HCT116 (cell line): ENCODE measurements around the gene ACAT2. TPM values are rescaled to one million over a fixed set of nuclear protein-coding genes. Genes with fewer than 3 reads are reported as not detected.

Experiments used
- ATAC-seq: fragments of 200-7000 bp; cut with Tn5 transposase; 2 replicates; pipeline ENCODE4 v1.9.1; 2020; ENCODE audit warnings: mild to moderate bottlenecking, moderate library complexity
- BruUV-seq: library from RNA; stranded (reverse); fragments of 400-500 nt; replicated peaks from 2 replicates; lab custom pipeline; 2021; lab: Mats Ljungman, UMichigan
- CTCF ChIA-PET: fragments of 300-600 bp; sonication (Branson Sonifier 250); formaldehyde crosslinking; loops from one replicate; lab custom pipeline; 2021; ENCODE audit warnings: antibody characterized with exemption; lab: Charles Lee
- POLR2A ChIA-PET: fragments of 300-600, 350-600 bp; sonication (Branson Sonifier 250); formaldehyde crosslinking; loops from one replicate; lab custom pipeline; 2021; ENCODE audit warnings: antibody characterized with exemption; lab: Charles Lee
- RAD21 ChIA-PET, 2 experiments: fragments of 300-600 bp; sonication (Branson Sonifier 250); formaldehyde crosslinking; loops; one replicate each; lab custom pipeline; 2023; ENCODE audit warnings: low total read pairs in 2 of 2; ENCODE audit not compliant: uncharacterized antibody in 2 of 2, unreplicated experiment in 2 of 2, low non-redundant PET in 1 of 2; lab: Charles Lee
- DNase-seq: peaks from one replicate; pipeline ENCODE4 v3.0.0-alpha.2; 2010; ENCODE audit warnings: low read depth, low spot score
- H2AFZ ChIP-seq: fragments of 200-600 bp; shearing (Covaris generic), sonication (generic); 2 replicates; pipeline ENCODE4 v1.6.1; 2017; ENCODE audit warnings: low read depth, mixed run types, mixed read lengths, antibody characterized with exemption, low read length; ENCODE audit not compliant: poor library complexity, severe bottlenecking
- H3K27ac ChIP-seq: 2 replicates; pipeline ENCODE4 v1.5.1; 2012; ENCODE audit warnings: low read depth, low read length
- H3K27me3 ChIP-seq: fragments of 200-600 bp; sonication (generic); 2 replicates; pipeline ENCODE4 v1.6.1; 2016; ENCODE audit warnings: mixed run types, low read length, mixed read lengths; ENCODE audit not compliant: insufficient read depth
- H3K36me3 ChIP-seq, 2 experiments: fragments of 200-500 bp in 1 of 2; fragments of 200-600 bp in 1 of 2; sonication (Bioruptor generic) in 1 of 2; sonication (generic) in 1 of 2; 2 replicates each; pipeline versions ENCODE4 v1.5.1 to v1.6.1; 2014 to 2016; ENCODE audit warnings: low read length in 2 of 2, inconsistent platforms in 1 of 2, mixed read lengths in 1 of 2, mixed run types in 1 of 2; ENCODE audit not compliant: insufficient read depth in 2 of 2, control insufficient read depth in 1 of 2
- H3K4me1 ChIP-seq, 2 experiments: fragments of 200-600 bp in 1 of 2; sonication (generic) in 1 of 2; 2 replicates each; pipeline versions ENCODE4 v1.5.1 to v1.6.1; 2012 to 2017; ENCODE audit warnings: low read length in 2 of 2, inconsistent platforms in 1 of 2, mild to moderate bottlenecking in 1 of 2, mixed read lengths in 1 of 2, mixed run types in 1 of 2, moderate library complexity in 1 of 2; ENCODE audit not compliant: insufficient read depth in 2 of 2, control insufficient read depth in 1 of 2
- H3K4me2 ChIP-seq: fragments of 200-600 bp; sonication (generic); 2 replicates; pipeline ENCODE4 v1.6.1; 2017; ENCODE audit warnings: mixed run types, low read length, mixed read lengths
- H3K4me3 ChIP-seq, 2 experiments: fragments of 200-600 bp in 1 of 2; sonication (generic) in 1 of 2; replicated peaks in 1 of 2; 2 replicates each; pipeline ENCODE4 v1.5.1; 2011 to 2016; ENCODE audit warnings: low read length in 2 of 2, control low read depth in 1 of 2, low read depth in 1 of 2, mild to moderate bottlenecking in 1 of 2, mixed read lengths in 1 of 2, mixed run types in 1 of 2
- H3K79me2 ChIP-seq: fragments of 200-600 bp; sonication (generic); 2 replicates; pipeline ENCODE4 v1.6.1; 2017; ENCODE audit warnings: mild to moderate bottlenecking, mixed run types, low read length, moderate library complexity, mixed read lengths; ENCODE audit not compliant: insufficient read depth
- H3K9ac ChIP-seq: fragments of 200-600 bp; sonication (generic); 2 replicates; pipeline ENCODE4 v1.6.1; 2016; ENCODE audit warnings: low read length, mixed read lengths
- H3K9me2 ChIP-seq: fragments of 200-600 bp; sonication (generic), shearing (Covaris generic); 2 replicates; pipeline ENCODE4 v1.6.1; 2017; ENCODE audit warnings: mixed run types, mild to moderate bottlenecking, moderate library complexity; ENCODE audit not compliant: insufficient read depth
- H3K9me3 ChIP-seq, 2 experiments: fragments of 200-500 bp in 1 of 2; fragments of 200-600 bp in 1 of 2; sonication (Bioruptor generic) in 1 of 2; sonication (generic) in 1 of 2; 2 replicates each; pipeline ENCODE4 v1.6.1; 2014 to 2017; ENCODE audit warnings: low read length in 2 of 2, mixed read lengths in 2 of 2, inconsistent platforms in 1 of 2, low read depth in 1 of 2, mild to moderate bottlenecking in 1 of 2, mixed run types in 1 of 2, moderate library complexity in 1 of 2; ENCODE audit not compliant: control insufficient read depth in 1 of 2, insufficient read depth in 1 of 2
- H4K20me1 ChIP-seq: fragments of 200-600 bp; sonication (generic), shearing (Covaris generic); 2 replicates; pipeline ENCODE4 v1.6.1; 2017; ENCODE audit warnings: mixed run types, mild to moderate bottlenecking, moderate library complexity; ENCODE audit not compliant: insufficient read depth
- ATF3 ChIP-seq: IDR thresholded peaks from 2 replicates; pipeline ENCODE4 v1.6.1; 2012
- CEBPB ChIP-seq: IDR thresholded peaks from 2 replicates; pipeline ENCODE4 v1.6.1; 2012; ENCODE audit warnings: low read depth
- CTCF ChIP-seq, 3 experiments: fragments of 200-600 bp in 1 of 3; sonication (generic) in 1 of 3; IDR thresholded peaks in 2 of 3; conservative IDR thresholded peaks in 1 of 3; 2 replicates each; pipeline ENCODE4 v1.5.1; 2012 to 2017; ENCODE audit warnings: low read depth in 2 of 3, low read length in 2 of 3, antibody characterized with exemption in 1 of 3, borderline replicate concordance in 1 of 3, control low read depth in 1 of 3, mild to moderate bottlenecking in 1 of 3, mixed read lengths in 1 of 3, mixed run types in 1 of 3, moderate library complexity in 1 of 3; ENCODE audit not compliant: insufficient read depth in 1 of 3
- EGR1 ChIP-seq: IDR thresholded peaks from 2 replicates; pipeline ENCODE4 v1.6.1; 2012; ENCODE audit warnings: low read depth
- EZH2 ChIP-seq: fragments of 200-600 bp; sonication (generic); IDR thresholded peaks from 2 replicates; pipeline ENCODE4 v1.6.1; 2017; ENCODE audit warnings: antibody characterized with exemption, mixed run types
- EZH2phosphoT487 ChIP-seq: fragments of 200-600 bp; IDR thresholded peaks from 2 replicates; pipeline ENCODE4 v1.6.1; 2018; ENCODE audit warnings: antibody characterized with exemption, borderline replicate concordance
- MAX ChIP-seq: IDR thresholded peaks from 2 replicates; pipeline ENCODE4 v1.6.1; 2012
- POLR2AphosphoS5 ChIP-seq: IDR thresholded peaks from 2 replicates; pipeline ENCODE4 v1.6.1; 2011; ENCODE audit warnings: mild to moderate bottlenecking, low read depth, low read length, moderate library complexity
- RAD21 ChIP-seq: IDR thresholded peaks from 2 replicates; pipeline ENCODE4 v1.6.1; 2012; ENCODE audit warnings: low read depth, mild to moderate bottlenecking
- REST ChIP-seq: IDR thresholded peaks from 2 replicates; pipeline ENCODE4 v1.6.1; 2012; ENCODE audit warnings: low read depth
- SIN3A ChIP-seq: IDR thresholded peaks from 2 replicates; pipeline ENCODE4 v1.6.1; 2012; ENCODE audit warnings: low read depth
- SRF ChIP-seq: IDR thresholded peaks from 2 replicates; pipeline ENCODE4 v1.6.1; 2012; ENCODE audit warnings: low read depth
- intact Hi-C: fragments of 100-400 bp; cut with micrococcal nuclease; formaldehyde crosslinking; loops from 2 replicates; pipeline ENCODE4 v1.10.0; 2022
- total RNA-seq: library from RNA; stranded (reverse); gene quantifications from one replicate; pipeline ENCODE4 v1.2.1, GENCODE V29; 2021; ENCODE audit not compliant: unreplicated experiment

The ACAT2 gene
- total RNA-seq, 1 experiment from 2014 or later = 41.6 TPM

- CTCF ChIA-PET = no interaction called here
- Histone ChIP-seq H3K79me2 (peaks cover 85% of the 10 kb centered on the region), H3K9ac (no peak overlapping the region), H3K4me1 (no peaks in the 10 kb centered on the region)
- RAD21 ChIA-PET = no interaction called here
- TF ChIP-seq CEBPB (no peak), POLR2AphosphoS5 (no peak), ATF3 (no peak), SRF (no peak), EZH2 (no peak), MAX (no peak), SIN3A (no peak), RAD21 (no peak), REST (no peak), EZH2phosphoT487 (no peak), EGR1 (no peak), CTCF (IDR thresholded peaks at IDR 0.05 in 2 of 3, conservative IDR thresholded peaks at IDR 0.05 in 1 of 3; ENCODE audit: borderline replicate concordance in 1 of 3, insufficient read depth in 1 of 3, low read depth in 2 of 3, low read length in 2 of 3) (no peak)
- TF ChIP-seq, all 23 proteins: peak for 0
- DNase-seq = no peak
- intact Hi-C loops = no loop called here
- POLR2A ChIA-PET = interaction anchor here (1.5 kb wide), 1 partner anchor 38 kb away, joined by 4 read pairs; the partner anchor contains the start of gene TCP1
- BruUV-seq = no TSS peak
- H3K27me3 ChIP-seq = no peaks in the 10 kb centered on the region
- no peak for ATAC-seq
- no peaks in the 10 kb centered on the region for H3K9me3 ChIP-seq
- H4K20me1 ChIP-seq = peaks cover 14% of the 10 kb centered on the region
- H3K27ac ChIP-seq = no peak overlapping the region
- H2AFZ ChIP-seq = no peak overlapping the region
- no peaks in the 10 kb centered on the region for H3K9me2 ChIP-seq
- no peak overlapping the region for H3K4me2 ChIP-seq
- H3K4me3 ChIP-seq = no peak overlapping the region
- peaks cover 56 to 76% of the 10 kb centered on the region in 2 experiments for H3K36me3 ChIP-seq
Measured at GRCh38 chr6:159751448-159751847, 10.4 kb upstream of the ACAT2 start.
